Gastroesophageal sphincter (tissue), 3 donors: ENCODE data around the gene GPC4.

Experiments
- CTCF ChIP-seq, 4 experiments: fragments of 200-600 bp in 2 of 4; fragments of 450-650 bp in 2 of 4; sonication (generic) in 1 of 4; IDR thresholded peaks; one replicate each; pipeline ENCODE4 v1.5.1; 2017 to 2019; ENCODE audit warnings: antibody characterized with exemption in 4 of 4, mild to moderate bottlenecking in 2 of 4, moderate library complexity in 2 of 4
- POLR2A ChIP-seq, 2 donors: fragments of 450-650 bp; IDR thresholded peaks; one replicate each; pipeline ENCODE4 v1.6.1; 2017; ENCODE audit warnings: antibody characterized with exemption in 2 of 2, mild to moderate bottlenecking in 2 of 2, moderate library complexity in 1 of 2

- TF ChIP-seq CTCF (IDR thresholded peaks at IDR 0.05) (no peak), POLR2A (IDR thresholded peaks at IDR 0.05) (no peak)
Measured at GRCh38 chrX:133366735-133367134, 48.6 kb downstream of the GPC4 start.
